Right lobe of liver (tissue), 4 donors: ENCODE data around the gene B3GAT3.
"Not testable (repeated sequence)": the region's sequence is repeated elsewhere in the genome, so short reads cannot be mapped to it uniquely, and the experiment has no call there.

ENCODE experiments used
- CTCF ChIP-seq, 4 donors: fragments of 200-600 bp in 3 of 4; fragments of 450-650 bp in 1 of 4; IDR thresholded peaks; one replicate each; pipeline versions ENCODE4 v1.5.1 to v1.8.0; 2016 to 2022; ENCODE audit warnings: antibody characterized with exemption in 4 of 4, mild to moderate bottlenecking in 2 of 4
- POLR2A ChIP-seq: fragments of 450-650 bp; IDR thresholded peaks from one replicate; pipeline ENCODE4 v1.6.1; 2017; ENCODE audit warnings: antibody characterized with exemption, mild to moderate bottlenecking
- donor health status: DM: no; HTN: no; CAD: no.
- donor health status: DM: no; HTN: no; CAD: no.
- donor health status: DM: no; HTN: yes; CAD: no.

GRCh38 chr11:62650283-62650682, 28.5 kb upstream of the B3GAT3 start:
- not testable (repeated sequence) for TF ChIP-seq CTCF (IDR thresholded peaks at IDR 0.05); POLR2A
